Fibroblast of the conjunctiva (primary cell): ENCODE data around the gene RMI2.
A peak's percentile ranks its signal among the peaks of the same experiment; 100 is the strongest.

Experiments used
- DNase-seq: peaks from one replicate; pipeline ENCODE4 v3.0.0-alpha.2; 2010; ENCODE audit warnings: low read depth

RMI2 gene

GRCh38 chr16:11384184-11384955, 39.1 kb downstream of the RMI2 start:
- no peak for DNase-seq

GRCh38 chr16:11384956-11385586, 39.8 kb downstream of the RMI2 start:
- DNase-seq = no peak

GRCh38 chr16:11386054-11386680, 40.9 kb downstream of the RMI2 start:
- no peak for DNase-seq

- no peak for DNase-seq
These were observed 41.7 kb downstream of the RMI2 start for GRCh38 chr16:11386791-11387546.

- no peak for DNase-seq
These were observed 43.8 kb downstream of the RMI2 start for GRCh38 chr16:11389083-11389482.

GRCh38 chr16:11389631-11390565, 44.6 kb downstream of the RMI2 start:
- DNase-seq = no peak

GRCh38 chr16:11390573-11391495, 45.6 kb downstream of the RMI2 start:
- DNase-seq = no peak

- no peak for DNase-seq
These were observed 46.3 kb downstream of the RMI2 start for GRCh38 chr16:11391576-11391975.

- no peak for DNase-seq
These were observed 46.9 kb downstream of the RMI2 start for GRCh38 chr16:11392041-11392581.

GRCh38 chr16:11393366-11393765, 48.1 kb downstream of the RMI2 start:
- no peak for DNase-seq

GRCh38 chr16:11393861-11394592, 48.8 kb downstream of the RMI2 start:
- no peak for DNase-seq

GRCh38 chr16:11394593-11394960, 49.3 kb downstream of the RMI2 start:
- no peak for DNase-seq

GRCh38 chr16:11395008-11395948, 50.0 kb downstream of the RMI2 start:
- no peak for DNase-seq

GRCh38 chr16:11395949-11396240, 50.6 kb downstream of the RMI2 start:
- DNase-seq = no peak

GRCh38 chr16:11396241-11397048, 51.2 kb downstream of the RMI2 start:
- peak; percentile 30 for DNase-seq

GRCh38 chr16:11398136-11398535, 52.9 kb downstream of the RMI2 start:
- DNase-seq = no peak

GRCh38 chr16:11398851-11399250, 53.6 kb downstream of the RMI2 start:
- no peak for DNase-seq
